ENCODE data around the gene VAPA. TPM values are rescaled to one million over a fixed set of nuclear protein-coding genes. Genes with fewer than 3 reads are reported as not detected.

Gene VAPA
- polyA plus RNA-seq, 3 donors: 106 to 393 (median 334) TPM

GRCh38 chr18:9998330-9998729 lies 84.5 kb downstream of the VAPA start:
- no peak overlapping the region for H3K27ac ChIP-seq (ENCODE audit: low read depth in 1 of 2, low read length in 2 of 2)
- H3K9me3 Mint-ChIP-seq: peaks cover 18 to 36% (median 26%) of the 10 kb centered on the region in 7 donors
- H3K4me1 Mint-ChIP-seq: peaks cover 23% of the 10 kb centered on the region
- 100% methylated on average over 1 of the region's 2 CpGs for WGBS (ENCODE audit: insufficient coverage)
- H4K20me1 ChIP-seq (ENCODE audit: insufficient read depth, low read length): no peaks in the 10 kb centered on the region
- no peak overlapping the region for H3K27ac Mint-ChIP-seq
- peaks cover 0 to 1% (median under 1%) of the 10 kb centered on the region in 3 donors for H3K27me3 Mint-ChIP-seq (ENCODE audit: low read depth in 3 of 3)
- no peak for DNase-seq
- H3K79me2 ChIP-seq (ENCODE audit: insufficient read depth, low read length): no peaks in the 10 kb centered on the region
- peaks cover 0 to 1% of the 10 kb centered on the region in 2 donors for H3K36me3 Mint-ChIP-seq
- no peak for TF ChIP-seq CTCF (IDR thresholded peaks at IDR 0.05)
- H3K4me2 ChIP-seq (replicated peaks; ENCODE audit: extremely low read depth, low read length, poor library complexity, severe bottlenecking): no peak overlapping the region
- H3K27me3 ChIP-seq (ENCODE audit: control insufficient read depth in 2 of 2, insufficient read depth in 2 of 2, low read length in 2 of 2): no peaks in the 10 kb centered on the region
- no peak overlapping the region for H3K9ac ChIP-seq (ENCODE audit: insufficient read depth, low read length, poor library complexity, severe bottlenecking)
- H2AFZ ChIP-seq (ENCODE audit: insufficient read depth, low read depth, low read length, poor library complexity, severe bottlenecking): no peak overlapping the region
- intact Hi-C loops (cut with micrococcal nuclease): no loop called here
- H3K4me3 ChIP-seq (replicated peaks in 1 of 3; ENCODE audit: low read depth in 2 of 3, low read length in 3 of 3): no peak overlapping the region
- peaks cover 9 to 37% of the 10 kb centered on the region in 2 donors for H3K9me3 ChIP-seq (replicated peaks in 1 of 2; ENCODE audit: control insufficient read depth in 1 of 2, insufficient read depth in 1 of 2, low read length in 2 of 2)
- H3K4me1 ChIP-seq (ENCODE audit: control insufficient read depth in 1 of 2, insufficient read depth in 2 of 2, low read length in 2 of 2): peaks cover 9 to 19% of the 10 kb centered on the region in 2 donors
- H3K36me3 ChIP-seq (replicated peaks in 1 of 2; ENCODE audit: control insufficient read depth in 1 of 2, insufficient read depth in 2 of 2, low read length in 2 of 2): no peaks in the 10 kb centered on the region
- no peak overlapping the region for H3K4me3 Mint-ChIP-seq

- 83% methylated on average over 1 of the region's 3 CpGs for WGBS (ENCODE audit: insufficient coverage)
- H2AFZ ChIP-seq (ENCODE audit: insufficient read depth, low read depth, low read length, poor library complexity, severe bottlenecking): no peak overlapping the region
- peaks cover 44 to 55% of the 10 kb centered on the region in 2 donors for H3K4me1 ChIP-seq (ENCODE audit: control insufficient read depth in 1 of 2, insufficient read depth in 2 of 2, low read length in 2 of 2)
- no peaks in the 10 kb centered on the region for H3K27me3 ChIP-seq (ENCODE audit: control insufficient read depth in 2 of 2, insufficient read depth in 2 of 2, low read length in 2 of 2)
- no peak for TF ChIP-seq CTCF (IDR thresholded peaks at IDR 0.05)
- H3K27ac ChIP-seq (ENCODE audit: low read depth in 1 of 2, low read length in 2 of 2): no peak overlapping the region
- H3K27me3 Mint-ChIP-seq (ENCODE audit: low read depth in 3 of 3): no peaks in the 10 kb centered on the region
- peak overlapping the region in 6 of 7 donors; percentile 18 to 73 (median 65) for H3K27ac Mint-ChIP-seq
- peaks cover 1 to 5% of the 10 kb centered on the region in 2 donors for H3K36me3 Mint-ChIP-seq
- peaks cover 9 to 32% of the 10 kb centered on the region in 2 donors for H3K9me3 ChIP-seq (replicated peaks in 1 of 2; ENCODE audit: control insufficient read depth in 1 of 2, insufficient read depth in 1 of 2, low read length in 2 of 2)
- H3K4me2 ChIP-seq (replicated peaks; ENCODE audit: extremely low read depth, low read length, poor library complexity, severe bottlenecking): no peak overlapping the region
- peak; percentile 23 to 43 (median 32) for DNase-seq
- no peak overlapping the region for H3K4me3 Mint-ChIP-seq
- no peak overlapping the region for H3K9ac ChIP-seq (ENCODE audit: insufficient read depth, low read length, poor library complexity, severe bottlenecking)
- no peaks in the 10 kb centered on the region for H4K20me1 ChIP-seq (ENCODE audit: insufficient read depth, low read length)
- peaks cover 56% of the 10 kb centered on the region for H3K4me1 Mint-ChIP-seq
- H3K9me3 Mint-ChIP-seq: peaks cover 18 to 36% (median 24%) of the 10 kb centered on the region in 7 donors
- H3K36me3 ChIP-seq (replicated peaks in 1 of 2; ENCODE audit: control insufficient read depth in 1 of 2, insufficient read depth in 2 of 2, low read length in 2 of 2): no peaks in the 10 kb centered on the region
- no peaks in the 10 kb centered on the region for H3K79me2 ChIP-seq (ENCODE audit: insufficient read depth, low read length)
- intact Hi-C loops (cut with micrococcal nuclease): loop anchor here in 1 of 2 donors (10.0 kb wide), 1 partner anchor 53 kb away; no protein-coding TSS in a partner anchor
- H3K4me3 ChIP-seq (replicated peaks in 1 of 3; ENCODE audit: low read depth in 2 of 3, low read length in 3 of 3): peak overlapping the region in 1 of 3 experiments; percentile 18
These were observed 88.5 kb downstream of the VAPA start for GRCh38 chr18:10002280-10002679.

Measured in CD14-positive monocyte (primary cell).